Activated CD4-positive, alpha-beta T cell treated with anti-CD3 and anti-CD28 coated beads for 48 hours (primary cell): ENCODE results near the gene PRDM16.

Source experiments
- DNase-seq: peaks from one replicate; pipeline ENCODE4 v3.0.0-alpha.2; 2020

PRDM16 gene

DNA sequence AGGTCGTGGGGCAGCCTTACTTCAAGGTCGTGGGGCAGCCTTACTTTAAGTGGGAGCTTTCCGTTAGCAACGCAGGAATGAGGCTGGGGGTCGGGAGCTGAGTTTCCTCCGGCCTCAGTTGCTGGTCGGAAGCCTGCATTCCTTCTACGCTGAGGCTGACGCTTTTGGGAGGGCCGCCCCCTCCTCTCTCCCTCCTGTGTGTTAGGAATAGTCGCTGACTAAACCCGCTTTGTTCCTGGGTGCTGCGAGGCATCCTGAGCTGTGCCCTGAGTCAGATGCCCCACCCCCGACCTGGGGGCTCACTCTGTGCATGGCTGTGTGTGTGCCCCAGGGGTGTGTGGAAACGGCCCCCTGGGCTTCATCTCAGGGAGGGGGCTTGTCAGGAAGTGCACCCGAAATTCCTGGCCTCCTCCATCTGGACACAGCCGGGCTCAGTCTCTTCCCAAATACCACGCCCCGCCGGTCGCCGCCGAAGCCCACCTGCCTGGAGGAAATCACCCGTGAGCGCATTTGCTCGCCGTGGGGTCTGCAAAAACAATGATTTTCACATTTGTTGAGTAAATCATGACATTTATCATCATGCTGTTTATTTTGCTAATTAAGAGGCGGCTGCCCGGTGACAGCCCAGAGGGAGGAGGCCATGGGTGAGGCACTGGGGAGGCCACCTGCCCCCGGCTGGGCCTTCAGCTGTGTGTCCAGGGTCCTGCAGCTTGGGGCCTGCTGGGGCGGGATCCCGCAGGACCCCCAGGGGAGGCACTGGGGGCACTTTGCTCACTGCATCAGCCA is 121.4 kb downstream of the PRDM16 start:
- DNase-seq: no peak

- no peak for DNase-seq
Measured at GRCh38 chr1:3192361-3192760, 123.4 kb downstream of the PRDM16 start.

GRCh38 chr1:3192825-3193224 is 123.8 kb downstream of the PRDM16 start:
- DNase-seq: no peak

DNA sequence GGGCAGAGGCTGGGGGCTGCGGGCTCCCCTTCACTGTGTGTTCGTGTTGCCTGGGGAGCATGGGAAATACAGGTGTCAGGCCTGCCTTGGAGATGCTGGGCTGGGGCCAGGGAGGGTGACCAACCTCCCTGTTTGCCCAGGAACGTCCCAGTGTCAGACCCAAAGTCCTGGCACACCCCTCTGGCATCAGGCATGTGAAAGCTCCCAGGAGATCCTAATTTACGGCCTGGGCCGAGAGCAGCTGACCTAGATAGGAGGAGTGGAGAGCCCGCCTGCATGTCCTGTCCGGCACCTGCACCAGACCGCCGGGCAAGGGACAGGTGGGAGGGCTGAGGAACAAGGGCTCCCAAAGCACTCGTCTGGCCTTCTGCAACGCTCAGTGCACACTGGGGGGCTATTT is 124.8 kb downstream of the PRDM16 start:
- no peak for DNase-seq

GRCh38 chr1:3194760-3195479 is 125.9 kb downstream of the PRDM16 start:
- no peak for DNase-seq

DNA sequence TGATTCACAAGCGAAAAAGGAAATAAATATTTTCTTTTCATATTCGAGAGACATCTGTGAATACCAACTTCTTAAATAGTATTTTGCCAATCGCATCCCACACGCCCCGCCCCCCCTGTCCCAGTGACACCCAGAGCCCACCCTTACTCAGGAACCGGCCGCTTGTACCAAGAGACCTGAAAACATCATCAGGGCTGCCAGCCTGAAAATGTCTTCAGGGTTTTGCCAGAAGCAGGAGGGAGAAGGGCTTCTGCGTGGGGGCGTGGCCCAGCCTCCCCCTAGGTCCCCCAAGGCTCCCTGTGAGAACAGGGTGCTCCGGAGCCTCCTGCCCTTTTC is 126.4 kb downstream of the PRDM16 start:
- no peak for DNase-seq

GRCh38 chr1:3195966-3196515 is 127.0 kb downstream of the PRDM16 start:
- no peak for DNase-seq

DNA sequence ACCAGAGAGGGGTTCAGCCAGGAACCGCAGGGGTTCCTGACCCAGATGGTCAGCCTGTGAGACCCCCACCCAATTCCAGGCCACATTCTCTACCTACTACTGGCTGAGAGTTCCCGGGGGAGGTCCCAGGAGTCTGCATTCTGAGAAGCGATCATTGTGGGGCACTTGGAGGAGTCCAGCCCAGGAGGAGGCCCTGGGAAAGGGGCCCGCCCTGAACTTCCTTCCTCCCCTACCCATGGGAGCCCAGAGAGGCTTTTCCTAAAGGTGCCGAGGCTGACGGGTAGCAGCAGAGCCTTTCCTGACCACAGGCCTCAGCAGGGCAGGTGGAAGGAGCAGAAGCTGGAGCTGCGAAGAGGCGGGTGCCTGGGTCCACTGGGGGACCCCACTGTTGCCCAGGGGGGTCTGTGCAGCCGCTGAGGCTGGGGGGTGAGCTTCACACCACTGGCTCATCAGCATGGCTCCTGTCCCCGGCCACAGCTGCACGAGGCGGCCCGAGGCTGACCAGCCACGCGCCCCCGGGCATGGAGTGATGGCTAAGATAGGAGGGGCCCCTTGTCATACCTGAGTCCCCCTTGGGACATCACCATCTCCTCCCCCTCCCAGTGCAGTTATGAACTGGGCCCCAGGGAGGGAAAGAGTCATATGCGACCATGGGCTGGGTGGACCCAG is 127.7 kb downstream of the PRDM16 start:
- DNase-seq: no peak

- no peak for DNase-seq
Measured at GRCh38 chr1:3197781-3198316, 128.8 kb downstream of the PRDM16 start.

DNA sequence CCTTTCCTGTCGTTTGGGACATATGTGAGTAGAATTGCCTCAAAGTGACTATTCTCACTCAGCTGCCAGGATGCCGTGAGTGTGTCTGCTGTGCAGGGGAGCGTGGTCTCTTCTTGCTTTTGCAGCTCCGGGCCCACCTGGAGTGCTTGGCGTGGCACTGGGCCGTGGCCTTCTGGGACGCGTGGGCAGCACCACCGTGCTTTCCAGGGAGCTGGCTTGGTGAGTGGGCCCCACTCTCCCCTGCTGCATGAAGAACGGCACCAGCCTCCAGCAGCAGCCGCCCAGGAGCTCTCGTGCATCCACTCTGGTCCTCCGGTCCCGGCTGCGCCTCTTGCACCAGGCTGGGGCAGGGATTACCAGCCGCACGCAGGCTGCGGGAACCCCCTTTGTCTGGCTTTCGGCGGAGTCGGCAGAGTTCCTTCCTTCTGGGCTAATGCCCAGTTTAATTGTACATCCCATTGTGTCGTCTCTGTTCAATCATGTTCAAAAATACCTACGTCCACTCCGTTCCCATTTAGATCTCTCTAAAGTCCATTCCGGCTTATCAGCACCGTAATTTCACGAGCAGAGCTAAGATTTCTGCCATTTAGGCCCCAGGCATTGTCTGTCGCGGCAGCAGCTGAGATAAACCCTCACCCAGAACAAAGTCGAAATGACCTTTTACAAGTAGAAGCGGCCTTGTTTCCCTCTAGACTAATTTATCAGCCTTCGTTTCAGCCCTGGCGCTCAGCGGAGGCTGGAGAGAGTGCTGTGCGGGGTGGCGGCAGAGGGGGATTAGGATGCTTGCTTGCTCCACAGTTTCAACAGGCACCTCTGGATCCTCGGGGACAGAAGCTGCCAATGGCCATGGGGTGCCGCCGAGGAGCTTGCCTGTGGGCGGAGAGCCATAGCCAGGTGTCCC is 129.6 kb downstream of the PRDM16 start:
- no peak for DNase-seq

DNA sequence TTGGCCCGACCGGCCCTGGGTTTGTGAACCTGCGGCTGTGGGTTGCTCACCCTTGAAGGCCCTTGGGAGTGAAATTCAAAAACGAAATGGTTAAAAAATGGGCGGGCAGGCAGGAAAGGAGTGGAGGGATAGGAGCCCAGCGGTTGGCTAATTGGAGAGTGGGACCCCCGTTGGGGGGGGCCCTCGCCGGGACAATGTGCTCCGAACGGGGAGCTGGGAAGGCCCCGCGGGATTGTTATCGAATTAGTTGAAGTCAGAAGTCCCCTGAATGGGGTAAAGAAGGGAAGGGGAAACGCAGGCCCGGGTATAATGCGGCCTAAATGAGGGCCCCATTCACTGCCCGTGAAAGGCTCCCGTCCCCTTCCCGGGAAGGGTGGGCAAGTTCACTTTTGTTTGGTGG is 135.7 kb downstream of the PRDM16 start:
- no peak for DNase-seq

DNA sequence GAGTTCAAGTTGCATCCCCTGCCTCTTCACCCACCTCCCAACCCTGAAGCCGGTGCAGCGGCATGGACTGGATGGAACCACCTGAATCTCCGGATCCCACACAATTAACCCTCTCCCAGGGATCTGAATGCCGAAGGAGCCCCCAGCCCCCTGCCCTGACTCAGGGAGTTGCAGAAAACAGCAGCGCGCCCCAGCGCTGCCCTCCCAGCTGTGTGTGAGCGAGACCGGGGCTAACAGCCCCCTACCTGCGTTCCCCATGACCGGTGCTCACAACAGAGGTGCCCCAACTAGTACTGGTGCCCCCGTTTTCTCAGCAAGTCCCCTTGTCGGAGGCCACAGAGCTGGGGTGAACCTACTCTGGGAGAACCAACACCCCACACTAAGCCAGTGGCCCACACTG is 136.8 kb downstream of the PRDM16 start:
- DNase-seq: no peak

GRCh38 chr1:3206696-3207095 is 137.7 kb downstream of the PRDM16 start:
- no peak for DNase-seq

DNA sequence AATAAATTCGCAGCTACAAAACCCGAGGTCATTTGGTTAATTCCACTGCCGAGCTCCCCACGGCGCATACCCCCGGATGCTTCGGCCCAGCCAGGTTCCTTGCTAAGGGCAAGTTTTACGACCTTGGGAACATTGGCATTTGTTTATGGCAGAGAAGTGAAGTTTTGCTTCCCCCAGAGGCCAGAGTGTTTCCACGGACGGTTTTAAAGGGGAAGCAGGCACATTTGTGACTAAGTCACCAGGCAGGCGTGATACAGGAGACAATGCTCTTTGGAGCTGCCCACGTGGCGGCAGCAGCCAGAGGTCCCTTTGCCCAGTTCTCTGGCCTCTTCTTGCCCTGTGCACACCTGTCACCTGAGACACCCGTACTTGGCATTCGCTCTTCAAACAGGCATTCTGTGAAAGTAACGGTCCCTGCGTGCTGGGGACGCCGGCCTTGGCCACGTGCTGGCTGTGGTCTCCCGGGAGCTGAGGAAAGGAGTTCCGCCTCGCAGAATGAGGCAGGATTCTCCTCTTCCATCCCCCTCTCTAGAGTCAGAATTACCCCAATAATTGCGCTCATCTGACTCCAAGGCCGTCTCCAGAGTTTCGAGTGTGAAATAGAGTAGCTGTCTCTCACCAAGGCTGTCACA is 138.3 kb downstream of the PRDM16 start:
- no peak for DNase-seq

DNA sequence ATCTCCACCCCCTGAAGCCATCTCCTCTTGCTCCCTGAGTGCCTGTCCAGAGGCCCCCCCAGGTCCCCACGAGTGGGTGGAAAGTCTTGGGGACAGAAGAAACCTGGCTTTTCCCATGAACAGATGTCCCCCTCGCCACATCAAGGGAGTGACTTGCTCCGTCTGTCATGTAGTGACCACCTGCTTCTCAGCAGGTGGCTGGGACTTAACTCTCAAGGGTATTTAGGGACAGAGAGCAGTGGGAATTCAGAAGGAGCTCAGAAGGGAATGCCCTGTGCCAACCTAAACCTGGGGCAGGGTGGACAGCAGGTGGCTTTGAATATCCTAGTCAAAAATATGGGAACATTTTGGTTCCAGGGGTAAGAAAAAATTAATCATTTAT is 139.8 kb downstream of the PRDM16 start:
- DNase-seq: no peak

- DNase-seq: no peak
Measured at GRCh38 chr1:3209201-3209600, 140.2 kb downstream of the PRDM16 start.

DNA sequence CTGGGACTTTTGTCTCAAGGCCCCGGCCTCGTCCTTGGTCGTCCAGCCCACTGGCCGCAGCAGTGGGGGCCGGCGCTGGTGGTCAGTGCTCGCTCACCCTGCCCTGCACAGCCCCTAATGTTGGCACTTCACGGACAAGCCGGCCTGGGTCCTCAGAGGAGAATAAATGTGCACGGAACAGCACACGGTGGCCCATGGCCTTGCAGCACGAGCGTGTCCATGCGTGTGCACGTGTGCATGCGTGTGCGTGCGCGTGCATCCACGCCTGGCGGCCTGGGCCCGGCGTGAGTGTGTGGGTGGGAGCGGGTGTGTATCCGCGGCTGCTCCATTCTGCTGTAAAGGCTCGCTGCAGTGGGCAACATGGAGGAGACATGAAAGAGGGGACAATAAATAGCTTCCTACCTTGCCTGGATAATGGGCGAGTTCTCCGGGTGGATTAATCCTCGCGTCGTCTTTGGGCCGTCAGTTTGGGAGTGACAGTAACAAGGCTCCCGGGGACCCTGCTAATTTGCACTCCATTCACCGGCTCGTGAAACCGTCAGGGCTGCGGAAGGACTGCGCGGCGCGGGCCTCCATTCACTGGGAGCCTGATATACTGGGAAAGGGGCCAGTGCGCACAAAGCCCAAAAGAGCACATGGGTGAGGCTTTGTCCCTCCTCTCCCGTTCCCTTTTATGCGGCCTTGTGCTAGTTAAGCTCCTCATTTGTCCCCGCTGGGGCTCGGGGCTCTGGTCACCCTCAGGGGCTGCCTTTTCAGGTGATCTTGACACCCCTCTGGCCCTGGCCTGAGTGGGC is 142.8 kb downstream of the PRDM16 start:
- no peak for DNase-seq

- no peak for DNase-seq
Measured at GRCh38 chr1:3212453-3213355, 143.7 kb downstream of the PRDM16 start.

- DNase-seq: no peak
Measured at GRCh38 chr1:3213730-3214129, 144.7 kb downstream of the PRDM16 start.
